Neutrophil (primary cell): ENCODE results near the gene EXO1.

ENCODE experiments used
- H3K27ac ChIP-seq: fragments of 200-600 bp; sonication (generic); 2 replicates; pipeline ENCODE4 v1.5.1; 2016; ENCODE audit warnings: mild to moderate bottlenecking, moderate library complexity
- H3K27me3 ChIP-seq: fragments of 200-600 bp; sonication (generic); 2 replicates; pipeline ENCODE4 v1.6.0; 2016; ENCODE audit warnings: mild to moderate bottlenecking
- H3K36me3 ChIP-seq: fragments of 200-600 bp; sonication (generic); 2 replicates; pipeline ENCODE4 v1.5.1; 2017
- H3K4me1 ChIP-seq, 2 experiments: fragments of 200-600 bp in 1 of 2; sonication (generic) in 1 of 2; 1 replicate in 1 of 2; 2 replicates in 1 of 2; pipeline versions ENCODE4 v1.5.1 to v1.6.1; 2013 to 2016; ENCODE audit warnings: low read depth in 1 of 2, low read length in 1 of 2, mild to moderate bottlenecking in 1 of 2, moderate library complexity in 1 of 2; ENCODE audit not compliant: control insufficient read depth in 1 of 2, insufficient read depth in 1 of 2
- H3K4me3 ChIP-seq, 2 experiments: fragments of 200-600 bp in 1 of 2; sonication (generic) in 1 of 2; 1 replicate in 1 of 2; 2 replicates in 1 of 2; pipeline ENCODE4 v1.5.1; 2013 to 2016; ENCODE audit warnings: low read depth in 1 of 2, low read length in 1 of 2, mild to moderate bottlenecking in 1 of 2, moderate library complexity in 1 of 2
- H3K9me3 ChIP-seq: fragments of 200-600 bp; sonication (generic); 2 replicates; pipeline ENCODE4 v1.5.1; 2016
- CTCF ChIP-seq: fragments of 200-600 bp; sonication (generic); IDR thresholded peaks from 2 replicates; pipeline ENCODE4 v1.5.1; 2016; ENCODE audit warnings: antibody characterized with exemption

The EXO1 gene

DNA sequence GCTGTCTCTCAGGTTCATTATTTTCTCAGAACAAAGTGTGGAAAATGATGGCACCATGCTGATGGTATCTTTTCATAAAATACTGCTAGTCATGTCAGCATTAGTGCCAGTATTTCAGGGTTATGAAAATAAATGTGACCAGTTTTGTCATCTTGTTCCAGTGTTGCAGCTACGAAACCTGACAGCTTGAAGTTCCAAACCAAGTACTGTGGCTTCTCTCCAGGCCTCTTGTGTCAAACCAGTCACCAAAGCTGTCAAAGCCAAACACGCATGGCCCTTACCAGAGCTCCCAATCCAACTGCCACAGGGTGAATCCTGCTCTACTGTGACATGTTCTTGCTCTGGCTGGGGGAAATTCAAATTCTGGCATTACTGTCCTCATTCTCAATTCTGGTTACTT lies 20.7 kb upstream of the EXO1 start:
- TF ChIP-seq CTCF: no peak
- no peaks in the 10 kb centered on the region for H3K9me3 ChIP-seq
- peaks cover 4% of the 10 kb centered on the region for H3K27me3 ChIP-seq
- no peak overlapping the region for H3K4me3 ChIP-seq
- H3K4me1 ChIP-seq: no peaks in the 10 kb centered on the region
- H3K27ac ChIP-seq: no peak overlapping the region
- H3K36me3 ChIP-seq: no peaks in the 10 kb centered on the region

DNA sequence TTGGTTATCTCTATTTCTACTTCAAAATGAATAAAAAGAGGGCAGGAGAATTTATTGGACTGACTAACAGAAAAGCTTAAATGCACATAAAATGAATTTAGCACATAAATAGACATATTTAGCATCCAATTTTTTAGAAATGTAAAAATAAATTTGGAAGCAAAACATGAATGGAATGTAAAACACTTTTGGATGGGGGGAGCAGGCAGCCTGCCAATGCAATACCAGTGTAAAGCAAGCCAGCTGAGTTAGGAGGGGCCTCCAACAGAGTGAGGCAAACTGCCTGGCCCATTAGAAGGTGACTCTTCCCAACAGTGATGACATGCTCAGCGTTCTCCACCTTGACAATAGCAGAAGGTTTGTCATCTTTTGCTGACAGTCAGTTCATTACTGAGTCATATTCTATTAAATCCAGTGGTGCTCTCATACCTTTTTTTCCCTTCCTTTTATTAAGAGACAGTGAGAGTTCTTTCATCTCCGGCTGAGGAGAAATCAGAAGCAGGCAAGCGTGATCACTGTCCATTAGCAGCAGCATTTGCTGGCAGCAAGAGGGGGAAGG lies 19.5 kb upstream of the EXO1 start:
- TF ChIP-seq CTCF: no peak
- peaks cover 7% of the 10 kb centered on the region for H3K27me3 ChIP-seq
- no peaks in the 10 kb centered on the region for H3K9me3 ChIP-seq
- no peak overlapping the region for H3K4me3 ChIP-seq
- no peaks in the 10 kb centered on the region for H3K4me1 ChIP-seq
- H3K27ac ChIP-seq: no peak overlapping the region
- H3K36me3 ChIP-seq: no peaks in the 10 kb centered on the region

- no peak overlapping the region for H3K4me3 ChIP-seq
- no peaks in the 10 kb centered on the region for H3K9me3 ChIP-seq
- H3K4me1 ChIP-seq: no peaks in the 10 kb centered on the region
- H3K27ac ChIP-seq: no peak overlapping the region
- H3K36me3 ChIP-seq: no peaks in the 10 kb centered on the region
- peaks cover 7% of the 10 kb centered on the region for H3K27me3 ChIP-seq
- TF ChIP-seq CTCF: no peak
These were observed 18.5 kb upstream of the EXO1 start for GRCh38 chr1:241829468-241829867.

- H3K4me3 ChIP-seq: no peak overlapping the region
- H3K27me3 ChIP-seq: peaks cover 3% of the 10 kb centered on the region
- no peaks in the 10 kb centered on the region for H3K9me3 ChIP-seq
- no peak for TF ChIP-seq CTCF
- H3K4me1 ChIP-seq: no peaks in the 10 kb centered on the region
- H3K36me3 ChIP-seq: no peaks in the 10 kb centered on the region
- no peak overlapping the region for H3K27ac ChIP-seq
These were observed 13.1 kb upstream of the EXO1 start for GRCh38 chr1:241834733-241835377.

- H3K27ac ChIP-seq: no peak overlapping the region
- no peak for TF ChIP-seq CTCF
- no peaks in the 10 kb centered on the region for H3K4me1 ChIP-seq
These were observed 11.1 kb upstream of the EXO1 start for GRCh38 chr1:241836941-241837340.

More at GRCh38 chr1:241836941-241837340, 11.1 kb upstream of the EXO1 start:
- H3K4me3 ChIP-seq: no peak overlapping the region
- no peaks in the 10 kb centered on the region for H3K9me3 ChIP-seq
- H3K27me3 ChIP-seq: peaks cover 3% of the 10 kb centered on the region
- H3K36me3 ChIP-seq: no peaks in the 10 kb centered on the region
